ENCODE measurements around the gene FGR.

Gene FGR

GRCh38 chr1:27600498-27601175 is 34.3 kb downstream of the FGR start:
- DNase-seq = no peak

GRCh38 chr1:27599605-27600497 is 35.1 kb downstream of the FGR start:
- DNase-seq = no peak

GRCh38 chr1:27598902-27599528 is 36.0 kb downstream of the FGR start:
- no peak for DNase-seq

- no peak for DNase-seq
These were observed 36.7 kb downstream of the FGR start for GRCh38 chr1:27598295-27598687.

GRCh38 chr1:27597516-27598294 is 37.3 kb downstream of the FGR start:
- DNase-seq = no peak

GRCh38 chr1:27596986-27597385 is 38.0 kb downstream of the FGR start:
- DNase-seq = no peak

GRCh38 chr1:27596261-27596660 is 38.7 kb downstream of the FGR start:
- DNase-seq = no peak

- no peak for DNase-seq
These were observed 39.4 kb downstream of the FGR start for GRCh38 chr1:27595597-27595996.

GRCh38 chr1:27594564-27595510 is 40.1 kb downstream of the FGR start:
- no peak for DNase-seq

- DNase-seq = no peak
These were observed 41.1 kb downstream of the FGR start for GRCh38 chr1:27593678-27594563.

- DNase-seq = no peak
These were observed 41.9 kb downstream of the FGR start for GRCh38 chr1:27592931-27593677.

- DNase-seq = no peak
These were observed 42.6 kb downstream of the FGR start for GRCh38 chr1:27592232-27592930.

- DNase-seq = no peak
These were observed 43.4 kb downstream of the FGR start for GRCh38 chr1:27591622-27592021.

- no peak for DNase-seq
These were observed 44.0 kb downstream of the FGR start for GRCh38 chr1:27590917-27591508.

GRCh38 chr1:27589841-27590426 is 45.1 kb downstream of the FGR start:
- no peak for DNase-seq

- DNase-seq = no peak
These were observed 45.5 kb downstream of the FGR start for GRCh38 chr1:27589441-27589840.

GRCh38 chr1:27588256-27589232 is 46.4 kb downstream of the FGR start:
- no peak for DNase-seq
